Hematopoietic multipotent progenitor cell (in vitro differentiated cells): ENCODE data around the gene TMEM165. TPM values are rescaled to one million over a fixed set of nuclear protein-coding genes. Genes with fewer than 3 reads are reported as not detected.

ENCODE experiments used
- DNase-seq, 3 donors: peaks; one replicate each; pipeline ENCODE4 v3.0.0-alpha.2; 2011 to 2015; ENCODE audit warnings: low read depth in 2 of 3, low spot score in 2 of 3
- total RNA-seq: library from RNA; depleted of rRNA; stranded (reverse); fragments of >200 nt; gene quantifications from one replicate; pipeline ENCODE4 v1.2.3, GENCODE V29; 2012

TMEM165 gene
- total RNA-seq, 1 donor: 53.6 TPM

GRCh38 chr4:55399581-55399980 lies 3.8 kb downstream of the TMEM165 start:
- DNase-seq: no peak

GRCh38 chr4:55405073-55405472 lies 9.3 kb downstream of the TMEM165 start:
- no peak for DNase-seq

- DNase-seq: no peak
These were observed 10.8 kb downstream of the TMEM165 start for GRCh38 chr4:55406545-55406944.

- DNase-seq: no peak
These were observed 11.4 kb downstream of the TMEM165 start for GRCh38 chr4:55407119-55407518.

- DNase-seq: no peak
These were observed 12.0 kb downstream of the TMEM165 start for GRCh38 chr4:55407764-55408163.

- peak in 1 of 3 donors; percentile 43 for DNase-seq
These were observed 13.9 kb downstream of the TMEM165 start for GRCh38 chr4:55409468-55410171.

GRCh38 chr4:55410431-55410830 lies 14.7 kb downstream of the TMEM165 start:
- DNase-seq: no peak

GRCh38 chr4:55411621-55412020 lies 15.9 kb downstream of the TMEM165 start:
- DNase-seq: no peak

GRCh38 chr4:55416176-55416575 lies 20.4 kb downstream of the TMEM165 start:
- DNase-seq: no peak

- no peak for DNase-seq
These were observed 29.0 kb downstream of the TMEM165 start for GRCh38 chr4:55424791-55425190.

GRCh38 chr4:55431710-55432336 lies 36.1 kb downstream of the TMEM165 start:
- no peak for DNase-seq

- DNase-seq: peak in 2 of 3 donors; percentile 37 to 65
These were observed 39.5 kb downstream of the TMEM165 start for GRCh38 chr4:55435141-55435841.

GRCh38 chr4:55437356-55437796 lies 41.6 kb downstream of the TMEM165 start:
- no peak for DNase-seq

GRCh38 chr4:55437823-55438222 lies 42.1 kb downstream of the TMEM165 start:
- no peak for DNase-seq

GRCh38 chr4:55438314-55438713 lies 42.6 kb downstream of the TMEM165 start:
- DNase-seq: no peak

- DNase-seq: no peak
These were observed 43.3 kb downstream of the TMEM165 start for GRCh38 chr4:55439023-55439422.

- no peak for DNase-seq
These were observed 45.0 kb downstream of the TMEM165 start for GRCh38 chr4:55440786-55441185.

GRCh38 chr4:55442541-55442940 lies 46.8 kb downstream of the TMEM165 start:
- no peak for DNase-seq

GRCh38 chr4:55444827-55445226 lies 49.1 kb downstream of the TMEM165 start:
- DNase-seq: peak in 1 of 3 donors; percentile 37

- DNase-seq: no peak
These were observed 50.3 kb downstream of the TMEM165 start for GRCh38 chr4:55445921-55446577.

- no peak for DNase-seq
These were observed 50.8 kb downstream of the TMEM165 start for GRCh38 chr4:55446578-55446922.
